Kidney glomerular epithelial cell (primary cell): ENCODE measurements around the gene DUSP2.

Source experiments
- DNase-seq: peaks from one replicate; lab custom pipeline; 2025; lab: John Stamatoyannopoulos, UW

DUSP2 gene

GRCh38 chr2:96145036-96145847 lies at the start of gene DUSP2:
Gene DUSP2, minus strand, starts transcription at chr2:96145440. Its CDS starts 86 bp downstream, at chr2:96145354.
- peak; percentile 52 for DNase-seq

GRCh38 chr2:96191937-96192670 lies 46.9 kb upstream of the DUSP2 start:
- no peak for DNase-seq

- DNase-seq = no peak
Observed at GRCh38 chr2:96188821-96189526, 43.7 kb upstream of the DUSP2 start.

GRCh38 chr2:96186562-96186961 lies 41.3 kb upstream of the DUSP2 start:
- no peak for DNase-seq

- no peak for DNase-seq
Observed at GRCh38 chr2:96185516-96185915, 40.3 kb upstream of the DUSP2 start.

- no peak for DNase-seq
Observed at GRCh38 chr2:96184989-96185388, 39.7 kb upstream of the DUSP2 start.

- DNase-seq = no peak
Observed at GRCh38 chr2:96184188-96184587, 38.9 kb upstream of the DUSP2 start.

GRCh38 chr2:96181529-96181928 lies 36.3 kb upstream of the DUSP2 start:
- no peak for DNase-seq

- DNase-seq = no peak
Observed at GRCh38 chr2:96180521-96180920, 35.3 kb upstream of the DUSP2 start.

- no peak for DNase-seq
Observed at GRCh38 chr2:96180002-96180401, 34.8 kb upstream of the DUSP2 start.

- DNase-seq = no peak
Observed at GRCh38 chr2:96176661-96177060, 31.4 kb upstream of the DUSP2 start.

- DNase-seq = peak; percentile 3
Observed at GRCh38 chr2:96175951-96176350, 30.7 kb upstream of the DUSP2 start.

GRCh38 chr2:96174251-96175144 lies 29.3 kb upstream of the DUSP2 start:
- peak; percentile 46 for DNase-seq

- DNase-seq = no peak
Observed at GRCh38 chr2:96171831-96172230, 26.6 kb upstream of the DUSP2 start.

- no peak for DNase-seq
Observed at GRCh38 chr2:96170626-96171025, 25.4 kb upstream of the DUSP2 start.

- no peak for DNase-seq
Observed at GRCh38 chr2:96169868-96170507, 24.7 kb upstream of the DUSP2 start.

- DNase-seq = no peak
Observed at GRCh38 chr2:96167407-96168013, 22.3 kb upstream of the DUSP2 start.

- no peak for DNase-seq
Observed at GRCh38 chr2:96164459-96165184, 19.4 kb upstream of the DUSP2 start.

GRCh38 chr2:96163768-96164429 lies 18.7 kb upstream of the DUSP2 start:
- DNase-seq = no peak

- DNase-seq = no peak
Observed at GRCh38 chr2:96163415-96163767, 18.2 kb upstream of the DUSP2 start.
